GM12878 (cell line): Measurements from ENCODE around the gene DPH1.
A peak's percentile ranks its signal among the peaks of the same experiment; 100 is the strongest.

Experiments
- ATF7 ChIP-seq: fragments of 450-650 bp; IDR thresholded peaks from 2 replicates; pipeline ENCODE4 v1.6.1; 2016; ENCODE audit warnings: low read depth, mild to moderate bottlenecking
- EZH2 ChIP-seq: IDR thresholded peaks from 2 replicates; pipeline ENCODE4 v1.6.1; 2012; ENCODE audit warnings: low read depth, mild to moderate bottlenecking, control low read depth, inconsistent platforms, low read length, borderline replicate concordance; ENCODE audit not compliant: control insufficient read depth
- MXI1 ChIP-seq: fragments of 150-350 bp; IDR thresholded peaks from 2 replicates; pipeline ENCODE4 v1.6.1; 2011; ENCODE audit warnings: low read depth, mild to moderate bottlenecking, inconsistent platforms, low read length, improper control_type of control experiment
- ZZZ3 ChIP-seq: IDR thresholded peaks from 2 replicates; pipeline ENCODE4 v1.6.1; 2011; ENCODE audit warnings: low read depth; ENCODE audit not compliant: control insufficient read depth, insufficient read length
- TF ChIP-seq, protein P1 (sequence below): fragments of 450-650 bp; IDR thresholded peaks from 2 replicates; pipeline ENCODE4 v1.6.1; 2017; ENCODE audit warnings: mild to moderate bottlenecking, moderate library complexity
- TF ChIP-seq, protein P2 (sequence below): IDR thresholded peaks from 2 replicates; pipeline ENCODE4 v1.6.1; 2011; ENCODE audit warnings: borderline replicate concordance, low read depth, mild to moderate bottlenecking, moderate library complexity, mixed read lengths, low read length; ENCODE audit not compliant: insufficient read depth; ENCODE audit errors: extremely low read length

DNA sequence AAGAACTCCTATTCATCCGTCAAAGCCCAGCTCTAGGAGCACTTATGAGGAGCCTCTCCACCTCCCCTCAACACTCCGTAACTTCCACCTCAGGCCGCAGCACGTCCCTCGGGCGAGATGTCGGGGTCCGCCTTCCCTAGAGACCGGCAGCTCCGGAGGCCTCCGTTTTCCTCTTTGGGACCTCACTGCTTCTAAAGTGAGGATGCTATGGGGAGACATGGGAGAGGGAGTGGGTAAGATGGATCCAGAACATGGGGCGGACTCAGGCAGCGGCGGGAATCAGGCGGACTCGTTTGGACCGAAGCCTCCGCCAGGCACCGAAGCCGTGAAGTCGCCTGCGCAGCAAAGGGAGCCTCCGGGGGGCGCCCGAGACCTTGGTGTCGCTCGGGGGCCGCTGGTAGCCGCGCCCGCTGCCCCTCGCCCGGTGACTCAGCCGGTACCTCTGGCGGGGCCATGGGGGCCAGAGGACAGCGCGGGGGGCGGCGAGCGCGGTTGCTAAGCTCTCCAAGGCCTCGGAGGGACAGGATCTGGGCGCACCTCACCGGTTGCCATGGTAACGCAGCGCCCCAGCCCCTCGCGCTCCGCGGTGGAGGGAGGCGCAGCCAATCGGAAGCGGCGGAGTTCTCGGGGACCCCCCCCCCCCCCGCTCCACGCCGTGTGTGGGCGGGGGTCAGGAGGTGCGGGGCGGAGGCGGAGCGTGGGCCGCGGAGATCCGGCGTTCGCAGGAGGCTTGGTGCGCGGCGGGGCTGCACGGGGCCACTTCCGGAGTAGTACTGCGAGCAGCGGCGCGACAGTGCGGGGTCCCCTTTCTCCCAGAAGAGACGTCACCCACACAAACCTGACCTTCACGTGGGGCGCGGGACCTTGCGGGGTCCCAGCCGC is 23.7 kb downstream of the DPH1 start:
- TF ChIP-seq, protein P1, sequence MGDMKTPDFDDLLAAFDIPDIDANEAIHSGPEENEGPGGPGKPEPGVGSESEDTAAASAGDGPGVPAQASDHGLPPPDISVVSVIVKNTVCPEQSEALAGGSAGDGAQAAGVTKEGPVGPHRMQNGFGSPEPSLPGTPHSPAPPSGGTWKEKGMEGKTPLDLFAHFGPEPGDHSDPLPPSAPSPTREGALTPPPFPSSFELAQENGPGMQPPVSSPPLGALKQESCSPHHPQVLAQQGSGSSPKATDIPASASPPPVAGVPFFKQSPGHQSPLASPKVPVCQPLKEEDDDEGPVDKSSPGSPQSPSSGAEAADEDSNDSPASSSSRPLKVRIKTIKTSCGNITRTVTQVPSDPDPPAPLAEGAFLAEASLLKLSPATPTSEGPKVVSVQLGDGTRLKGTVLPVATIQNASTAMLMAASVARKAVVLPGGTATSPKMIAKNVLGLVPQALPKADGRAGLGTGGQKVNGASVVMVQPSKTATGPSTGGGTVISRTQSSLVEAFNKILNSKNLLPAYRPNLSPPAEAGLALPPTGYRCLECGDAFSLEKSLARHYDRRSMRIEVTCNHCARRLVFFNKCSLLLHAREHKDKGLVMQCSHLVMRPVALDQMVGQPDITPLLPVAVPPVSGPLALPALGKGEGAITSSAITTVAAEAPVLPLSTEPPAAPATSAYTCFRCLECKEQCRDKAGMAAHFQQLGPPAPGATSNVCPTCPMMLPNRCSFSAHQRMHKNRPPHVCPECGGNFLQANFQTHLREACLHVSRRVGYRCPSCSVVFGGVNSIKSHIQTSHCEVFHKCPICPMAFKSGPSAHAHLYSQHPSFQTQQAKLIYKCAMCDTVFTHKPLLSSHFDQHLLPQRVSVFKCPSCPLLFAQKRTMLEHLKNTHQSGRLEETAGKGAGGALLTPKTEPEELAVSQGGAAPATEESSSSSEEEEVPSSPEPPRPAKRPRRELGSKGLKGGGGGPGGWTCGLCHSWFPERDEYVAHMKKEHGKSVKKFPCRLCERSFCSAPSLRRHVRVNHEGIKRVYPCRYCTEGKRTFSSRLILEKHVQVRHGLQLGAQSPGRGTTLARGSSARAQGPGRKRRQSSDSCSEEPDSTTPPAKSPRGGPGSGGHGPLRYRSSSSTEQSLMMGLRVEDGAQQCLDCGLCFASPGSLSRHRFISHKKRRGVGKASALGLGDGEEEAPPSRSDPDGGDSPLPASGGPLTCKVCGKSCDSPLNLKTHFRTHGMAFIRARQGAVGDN: peak; percentile 43; the same call in 1 of the 2 replicates
- TF ChIP-seq ATF7 (no peak), EZH2 (no peak), ZZZ3 (no peak), MXI1 (peak; percentile 56; the same call in 1 of the 2 replicates)
- TF ChIP-seq, protein P2, sequence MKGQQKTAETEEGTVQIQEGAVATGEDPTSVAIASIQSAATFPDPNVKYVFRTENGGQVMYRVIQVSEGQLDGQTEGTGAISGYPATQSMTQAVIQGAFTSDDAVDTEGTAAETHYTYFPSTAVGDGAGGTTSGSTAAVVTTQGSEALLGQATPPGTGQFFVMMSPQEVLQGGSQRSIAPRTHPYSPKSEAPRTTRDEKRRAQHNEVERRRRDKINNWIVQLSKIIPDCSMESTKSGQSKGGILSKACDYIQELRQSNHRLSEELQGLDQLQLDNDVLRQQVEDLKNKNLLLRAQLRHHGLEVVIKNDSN: peak; percentile 21
